ENCODE measurements around the gene RBFOX2.
A peak's percentile ranks its signal among the peaks of the same experiment; 100 is the strongest.

- TF ChIP-seq CTCF (IDR thresholded peaks at IDR 0.05) (peak; percentile 51), POLR2AphosphoS5 (IDR thresholded peaks at IDR 0.05; ENCODE audit: low read depth, low read length) (no peak)
Measured at GRCh38 chr22:35838855-35839576, 189.6 kb downstream of the RBFOX2 start.

All from Panc1 (cell line).